GM19395 (cell line): ENCODE results near the gene AHDC1.

ENCODE experiments used
- ATAC-seq: cut with Tn5 transposase; IDR thresholded peaks from one replicate; pipeline ENCODE4 v1.9.1; 2021; ENCODE audit warnings: mild to moderate bottlenecking, moderate library complexity; ENCODE audit not compliant: unreplicated experiment

AHDC1 gene

GRCh38 chr1:27585684-27586083 is 18.3 kb downstream of the AHDC1 start:
- ATAC-seq, result no peak

GRCh38 chr1:27584453-27584852 is 19.5 kb downstream of the AHDC1 start:
- ATAC-seq, result no peak

- no peak for ATAC-seq
These were observed 20.5 kb downstream of the AHDC1 start for GRCh38 chr1:27583479-27583878.

- ATAC-seq, result no peak
These were observed 22.1 kb downstream of the AHDC1 start for GRCh38 chr1:27581823-27582243.

- ATAC-seq, result no peak
These were observed 26.3 kb downstream of the AHDC1 start for GRCh38 chr1:27577504-27578188.

- no peak for ATAC-seq
These were observed 27.1 kb downstream of the AHDC1 start for GRCh38 chr1:27576806-27577227.

GRCh38 chr1:27575840-27576331 is 28.1 kb downstream of the AHDC1 start:
- no peak for ATAC-seq

GRCh38 chr1:27574871-27575831 is 28.8 kb downstream of the AHDC1 start:
- no peak for ATAC-seq

- no peak for ATAC-seq
These were observed 29.8 kb downstream of the AHDC1 start for GRCh38 chr1:27574001-27574781.

GRCh38 chr1:27572679-27573426 is 31.1 kb downstream of the AHDC1 start:
- no peak for ATAC-seq

- no peak for ATAC-seq
These were observed 31.8 kb downstream of the AHDC1 start for GRCh38 chr1:27572019-27572678.

GRCh38 chr1:27571439-27572018 is 32.4 kb downstream of the AHDC1 start:
- no peak for ATAC-seq

GRCh38 chr1:27570784-27571183 is 33.2 kb downstream of the AHDC1 start:
- no peak for ATAC-seq

- no peak for ATAC-seq
These were observed 33.6 kb downstream of the AHDC1 start for GRCh38 chr1:27570356-27570755.

- ATAC-seq, result no peak
These were observed 34.2 kb downstream of the AHDC1 start for GRCh38 chr1:27569506-27570291.

- ATAC-seq, result no peak
These were observed 34.9 kb downstream of the AHDC1 start for GRCh38 chr1:27569088-27569460.

GRCh38 chr1:27568300-27569087 is 35.5 kb downstream of the AHDC1 start:
- peak; percentile 89 for ATAC-seq

GRCh38 chr1:27567971-27568299 is 36.0 kb downstream of the AHDC1 start:
- no peak for ATAC-seq
